SK-N-SH (cell line): ENCODE data around the gene BAD.

ENCODE experiments used
- GABPA ChIP-seq: IDR thresholded peaks from 2 replicates; pipeline ENCODE4 v1.4.0; 2012; ENCODE audit warnings: low read depth, mild to moderate bottlenecking
- RAD21 ChIP-seq: IDR thresholded peaks from 2 replicates; pipeline ENCODE4 v1.6.1; 2012; ENCODE audit warnings: mild to moderate bottlenecking, low read length
- RFX5 ChIP-seq: IDR thresholded peaks from 2 replicates; pipeline ENCODE4 v1.6.1; 2012; ENCODE audit warnings: mild to moderate bottlenecking, improper control_type of control experiment, low read length
- SMC3 ChIP-seq: IDR thresholded peaks from 2 replicates; pipeline ENCODE4 v1.6.1; 2012; ENCODE audit warnings: low read depth, low read length, improper control_type of control experiment
- TF ChIP-seq, protein P1 (sequence below): fragments of 200-600 bp; sonication (generic); IDR thresholded peaks from 2 replicates; pipeline ENCODE4 v1.6.1; 2017; ENCODE audit warnings: antibody characterized with exemption, mild to moderate bottlenecking, moderate library complexity
- TF ChIP-seq, protein P2 (sequence below): IDR thresholded peaks from 2 replicates; pipeline ENCODE4 v1.4.0; 2012; ENCODE audit warnings: low read depth

GRCh38 chr11:64225608-64226506, 58.6 kb downstream of the BAD start, which contains the start of the genes NUDT22 and TRPT1:
- TF ChIP-seq, protein P1, sequence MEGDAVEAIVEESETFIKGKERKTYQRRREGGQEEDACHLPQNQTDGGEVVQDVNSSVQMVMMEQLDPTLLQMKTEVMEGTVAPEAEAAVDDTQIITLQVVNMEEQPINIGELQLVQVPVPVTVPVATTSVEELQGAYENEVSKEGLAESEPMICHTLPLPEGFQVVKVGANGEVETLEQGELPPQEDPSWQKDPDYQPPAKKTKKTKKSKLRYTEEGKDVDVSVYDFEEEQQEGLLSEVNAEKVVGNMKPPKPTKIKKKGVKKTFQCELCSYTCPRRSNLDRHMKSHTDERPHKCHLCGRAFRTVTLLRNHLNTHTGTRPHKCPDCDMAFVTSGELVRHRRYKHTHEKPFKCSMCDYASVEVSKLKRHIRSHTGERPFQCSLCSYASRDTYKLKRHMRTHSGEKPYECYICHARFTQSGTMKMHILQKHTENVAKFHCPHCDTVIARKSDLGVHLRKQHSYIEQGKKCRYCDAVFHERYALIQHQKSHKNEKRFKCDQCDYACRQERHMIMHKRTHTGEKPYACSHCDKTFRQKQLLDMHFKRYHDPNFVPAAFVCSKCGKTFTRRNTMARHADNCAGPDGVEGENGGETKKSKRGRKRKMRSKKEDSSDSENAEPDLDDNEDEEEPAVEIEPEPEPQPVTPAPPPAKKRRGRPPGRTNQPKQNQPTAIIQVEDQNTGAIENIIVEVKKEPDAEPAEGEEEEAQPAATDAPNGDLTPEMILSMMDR = peak; percentile 16
- TF ChIP-seq GABPA = peak; percentile 78
- no peak for TF ChIP-seq RAD21
- no peak for TF ChIP-seq SMC3
- TF ChIP-seq, protein P2, sequence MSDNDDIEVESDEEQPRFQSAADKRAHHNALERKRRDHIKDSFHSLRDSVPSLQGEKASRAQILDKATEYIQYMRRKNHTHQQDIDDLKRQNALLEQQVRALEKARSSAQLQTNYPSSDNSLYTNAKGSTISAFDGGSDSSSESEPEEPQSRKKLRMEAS = peak; percentile 73
- TF ChIP-seq RFX5 = no peak
